GM18526 (cell line): ENCODE results near the gene MGRN1.

Experiments used
- POLR2A ChIP-seq: IDR thresholded peaks from 3 replicates; pipeline ENCODE4 v1.6.1; 2011; ENCODE audit not compliant: insufficient read length; ENCODE audit errors: extremely low read depth

Gene MGRN1

GRCh38 chr16:4697848-4698291 is 73.2 kb downstream of the MGRN1 start:
- TF ChIP-seq POLR2A = no peak

DNA sequence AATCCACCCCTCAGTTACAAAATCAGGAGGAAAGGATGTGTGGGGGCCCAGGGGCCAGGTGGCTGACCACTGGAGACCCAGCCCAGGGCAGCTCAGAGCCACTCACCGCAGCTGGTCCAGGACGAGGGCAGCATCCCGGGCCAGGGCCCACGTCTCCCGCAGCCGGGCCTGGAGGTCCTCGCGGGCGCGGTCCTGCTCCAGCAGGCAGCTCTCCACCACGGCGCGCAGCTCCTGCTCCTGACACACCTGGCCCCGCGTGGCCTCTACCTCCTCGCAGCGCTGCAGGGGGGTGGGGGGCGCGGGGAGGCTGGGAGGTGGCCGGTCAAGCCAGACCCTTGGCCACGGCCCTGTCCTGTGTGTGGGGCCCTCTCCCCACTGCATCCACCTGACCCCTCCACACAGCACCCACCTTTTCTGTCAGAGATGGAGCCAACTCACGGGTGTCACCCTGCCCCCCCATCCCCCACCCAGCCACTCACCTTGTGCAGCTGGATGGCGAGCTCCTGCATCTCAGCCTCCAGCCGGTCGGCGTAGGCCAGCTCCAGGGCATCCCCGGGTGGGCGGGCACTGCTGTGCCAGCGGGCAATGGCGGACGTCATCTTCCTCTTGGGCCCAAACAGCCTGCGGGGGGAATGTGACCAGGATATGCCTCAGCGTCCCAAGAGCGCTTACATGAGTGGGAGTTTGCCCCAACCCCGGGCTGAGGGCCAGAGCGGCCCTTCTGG is 73.9 kb downstream of the MGRN1 start:
- TF ChIP-seq POLR2A = no peak

DNA sequence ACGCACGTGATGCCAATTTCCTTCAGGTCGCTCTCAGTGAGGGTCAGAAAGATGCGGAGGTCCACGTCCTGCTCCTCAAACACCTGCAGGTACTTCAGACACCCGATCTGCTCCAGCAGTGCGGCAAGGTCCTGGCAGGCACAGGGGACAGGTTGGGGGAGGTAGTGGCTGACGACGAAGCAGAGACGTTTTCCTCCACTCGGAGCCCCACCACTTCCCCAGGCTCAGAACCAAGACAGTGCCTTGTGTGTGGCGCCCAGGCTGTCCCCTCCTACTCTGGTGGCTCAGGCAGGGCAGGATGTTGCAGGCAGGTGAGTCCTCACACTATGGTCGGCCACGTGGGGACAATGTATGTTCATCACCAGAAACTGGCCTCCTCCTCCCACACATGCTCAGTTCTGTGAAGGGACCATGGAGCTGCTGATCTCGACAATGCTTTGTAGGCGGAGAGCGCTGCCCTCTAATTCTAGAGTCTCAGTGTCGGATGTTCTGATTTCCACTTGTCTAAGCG is 74.5 kb downstream of the MGRN1 start:
- TF ChIP-seq POLR2A = no peak

GRCh38 chr16:4700380-4700996 is 75.9 kb downstream of the MGRN1 start:
- TF ChIP-seq POLR2A = no peak

DNA sequence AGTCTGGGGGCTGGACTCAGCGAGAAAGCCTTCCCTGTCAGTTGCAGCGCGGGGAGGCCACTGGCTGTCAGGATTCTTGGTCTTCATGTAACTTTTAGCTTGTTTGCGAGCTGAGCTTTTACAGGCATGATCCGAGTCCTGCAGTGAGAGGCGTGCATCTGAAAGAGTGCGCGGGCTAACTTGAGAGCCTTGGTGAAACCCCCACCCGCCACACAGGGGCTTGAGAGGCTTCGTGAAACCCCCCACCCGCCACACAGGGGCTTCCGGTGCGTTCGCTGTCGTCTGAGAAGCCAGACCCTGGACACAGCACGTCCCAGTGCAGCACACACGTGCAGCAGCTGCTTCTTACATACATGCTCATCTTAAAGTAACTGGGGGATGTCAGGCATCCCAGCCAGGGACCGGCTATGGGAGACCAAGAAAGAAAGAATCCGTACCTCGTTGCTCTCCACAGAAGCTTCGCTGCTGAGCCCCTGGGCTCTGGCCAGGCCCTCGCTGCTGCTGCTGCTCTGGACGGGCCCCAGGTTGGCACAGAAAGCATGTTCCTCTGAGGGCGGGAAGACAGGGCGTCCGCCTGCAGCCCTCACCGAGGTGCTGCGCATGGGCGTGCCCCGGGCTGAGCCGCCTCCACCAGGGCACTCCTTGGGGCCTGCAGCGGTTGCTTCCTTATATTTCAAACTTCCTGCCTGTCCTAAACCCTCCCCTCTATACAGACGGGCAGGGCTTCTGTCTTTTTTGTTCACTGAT is 76.5 kb downstream of the MGRN1 start:
- TF ChIP-seq POLR2A = no peak

GRCh38 chr16:4701791-4702465 is 77.3 kb downstream of the MGRN1 start:
- TF ChIP-seq POLR2A = no peak

- no peak for TF ChIP-seq POLR2A
Observed at GRCh38 chr16:4702466-4702808, 77.8 kb downstream of the MGRN1 start.

DNA sequence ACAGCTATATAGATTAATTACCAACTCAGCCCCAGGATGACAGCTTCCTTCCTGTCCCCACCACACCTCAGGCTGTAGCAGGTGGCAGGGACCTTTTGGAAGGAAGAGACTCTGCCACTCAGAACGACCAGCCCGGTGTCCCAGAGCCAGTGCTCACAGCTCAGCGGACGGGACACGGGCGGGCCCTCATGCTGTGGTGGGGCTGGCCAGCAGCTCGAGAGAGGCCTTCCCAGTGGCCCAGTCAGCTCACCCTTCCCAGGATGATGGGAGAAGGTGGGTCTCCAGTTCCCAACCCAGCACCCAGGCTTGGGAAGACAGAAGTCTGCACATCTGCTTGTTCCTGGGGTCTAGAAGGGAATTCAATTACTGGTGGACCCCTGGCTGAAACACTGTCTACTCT is 79.3 kb downstream of the MGRN1 start:
- no peak for TF ChIP-seq POLR2A

GRCh38 chr16:4704491-4704890 is 79.9 kb downstream of the MGRN1 start:
- TF ChIP-seq POLR2A = no peak

- no peak for TF ChIP-seq POLR2A
Observed at GRCh38 chr16:4704913-4705312, 80.3 kb downstream of the MGRN1 start.

DNA sequence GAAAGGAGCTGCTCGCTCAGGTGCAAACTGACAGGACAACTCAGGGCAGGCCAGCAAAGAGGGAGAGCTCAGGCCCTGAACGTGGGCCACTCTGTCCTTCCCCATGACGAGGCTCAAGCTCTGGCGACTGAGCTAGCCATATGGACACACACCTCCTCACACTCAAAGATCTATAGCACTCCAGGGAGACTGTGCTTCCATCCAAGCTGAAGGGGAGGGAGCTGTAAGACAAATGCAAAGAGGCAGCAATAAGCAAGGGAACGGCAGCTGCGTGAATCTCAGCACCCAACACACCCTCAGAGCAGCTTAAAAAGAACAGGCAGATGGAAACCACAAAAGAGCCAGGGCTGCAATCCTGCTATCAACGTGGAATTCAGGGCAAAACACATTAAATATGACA is 82.2 kb downstream of the MGRN1 start:
- no peak for TF ChIP-seq POLR2A

GRCh38 chr16:4709481-4709880 is 84.9 kb downstream of the MGRN1 start:
- TF ChIP-seq POLR2A = no peak

DNA sequence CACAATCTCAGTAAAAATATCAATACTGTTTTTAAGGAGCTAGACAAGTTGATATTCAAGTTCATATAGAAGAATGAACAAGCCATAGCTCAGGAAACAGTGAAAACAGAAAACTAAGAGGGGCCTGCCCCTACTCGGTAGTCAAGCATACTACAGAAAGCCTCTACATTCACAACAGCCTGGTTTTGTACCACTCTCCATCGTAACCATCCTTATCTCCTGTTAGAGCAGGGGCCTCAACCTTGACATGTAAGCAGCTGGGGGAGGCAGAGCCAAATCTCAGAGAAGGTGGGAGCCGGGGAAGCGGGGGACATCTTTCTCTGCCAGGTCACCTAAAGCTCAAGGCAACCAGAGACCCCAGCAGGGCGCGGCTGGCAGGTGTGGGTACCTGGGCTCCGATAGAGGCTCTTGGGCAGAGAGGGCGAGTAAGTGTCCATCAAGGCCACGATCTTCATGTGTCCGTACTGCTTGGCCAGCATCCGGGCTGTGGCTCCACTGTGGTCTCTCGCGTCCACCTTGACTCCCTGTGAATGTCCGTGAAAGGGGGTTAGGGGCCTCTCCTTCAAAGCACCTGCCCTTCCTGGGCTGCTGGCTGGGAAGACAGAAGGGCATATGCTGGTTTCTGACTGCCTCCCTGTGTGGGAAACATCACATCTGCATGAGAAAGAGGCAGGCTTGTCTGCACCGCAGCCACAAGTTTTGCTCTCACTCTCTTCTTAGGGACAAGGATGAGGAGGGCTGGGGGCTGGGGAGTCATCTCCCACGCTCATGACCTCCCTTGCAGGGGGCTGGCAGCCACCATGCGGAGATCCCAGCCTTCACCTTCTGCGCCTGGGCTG is 89.3 kb downstream of the MGRN1 start:
- no peak for TF ChIP-seq POLR2A

DNA sequence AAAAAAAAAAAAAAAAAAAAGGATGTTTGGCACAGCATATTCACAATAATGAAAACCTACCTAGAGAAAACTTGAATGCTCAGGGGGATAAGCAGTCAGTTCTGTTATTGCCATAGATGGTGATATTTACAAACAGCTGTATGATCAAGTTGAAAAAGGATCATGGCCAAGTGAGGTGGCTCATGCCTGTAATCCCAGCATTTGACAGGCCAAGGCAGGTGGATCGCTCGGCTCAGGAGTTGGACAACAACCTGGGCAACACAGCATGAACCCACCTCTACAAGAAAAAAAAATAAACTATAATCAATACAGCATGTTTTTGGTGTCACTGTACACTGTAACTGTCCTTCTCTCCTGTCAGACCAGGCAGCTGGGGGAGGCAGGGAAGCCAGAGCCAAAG is 90.4 kb downstream of the MGRN1 start:
- no peak for TF ChIP-seq POLR2A

- no peak for TF ChIP-seq POLR2A
Observed at GRCh38 chr16:4718466-4718865, 93.8 kb downstream of the MGRN1 start.
